Tibial artery (tissue), 4 donors: ENCODE results near the gene IL17RC.

ENCODE experiments used
- DNase-seq, 2 donors: peaks; one replicate each; pipeline ENCODE4 v3.0.0-alpha.2; 2019
- H3K27ac ChIP-seq, 2 donors: fragments of 200-600 bp; sonication (generic) in 1 of 2; 1 replicate in 1 of 2; 2 replicates in 1 of 2; pipeline ENCODE4 v1.5.1; 2018 to 2019; ENCODE audit warnings: mild to moderate bottlenecking in 1 of 2
- H3K27me3 ChIP-seq, 2 donors: fragments of 200-600 bp; sonication (generic) in 1 of 2; one replicate each; pipeline versions ENCODE4 v1.5.1 to v1.6.0; 2016 to 2019
- H3K36me3 ChIP-seq, 3 donors: fragments of 200-600 bp; sonication (generic) in 2 of 3; one replicate each; pipeline ENCODE4 v1.5.1; 2016 to 2019; ENCODE audit warnings: mild to moderate bottlenecking in 2 of 3
- H3K4me1 ChIP-seq, 4 donors: fragments of 200-600 bp; sonication (generic) in 2 of 4; 1 replicate in 3 of 4; 2 replicates in 1 of 4; pipeline ENCODE4 v1.5.1; 2016 to 2019
- H3K4me3 ChIP-seq, 2 donors: fragments of 200-600 bp; sonication (generic) in 1 of 2; 1 replicate in 1 of 2; 2 replicates in 1 of 2; pipeline ENCODE4 v1.5.1; 2018 to 2019; ENCODE audit warnings: mild to moderate bottlenecking in 2 of 2
- H3K9me3 ChIP-seq, 3 donors: fragments of 200-600 bp; sonication (generic) in 1 of 3; one replicate each; pipeline ENCODE4 v1.5.1; 2016 to 2019
- intact Hi-C: fragments of 100-400 bp; cut with DNase I; formaldehyde crosslinking; loops from one replicate; pipeline ENCODE4 v1.15.0; 2023; ENCODE audit warnings: low total_unique reads
- TF ChIP-seq, protein P1 (sequence below), 2 experiments: fragments of 200-600 bp in 1 of 2; fragments of 450-650 bp in 1 of 2; IDR thresholded peaks; one replicate each; pipeline ENCODE4 v1.5.1; 2017 to 2019; ENCODE audit warnings: antibody characterized with exemption in 2 of 2, mild to moderate bottlenecking in 1 of 2, moderate library complexity in 1 of 2

The IL17RC gene

DNA sequence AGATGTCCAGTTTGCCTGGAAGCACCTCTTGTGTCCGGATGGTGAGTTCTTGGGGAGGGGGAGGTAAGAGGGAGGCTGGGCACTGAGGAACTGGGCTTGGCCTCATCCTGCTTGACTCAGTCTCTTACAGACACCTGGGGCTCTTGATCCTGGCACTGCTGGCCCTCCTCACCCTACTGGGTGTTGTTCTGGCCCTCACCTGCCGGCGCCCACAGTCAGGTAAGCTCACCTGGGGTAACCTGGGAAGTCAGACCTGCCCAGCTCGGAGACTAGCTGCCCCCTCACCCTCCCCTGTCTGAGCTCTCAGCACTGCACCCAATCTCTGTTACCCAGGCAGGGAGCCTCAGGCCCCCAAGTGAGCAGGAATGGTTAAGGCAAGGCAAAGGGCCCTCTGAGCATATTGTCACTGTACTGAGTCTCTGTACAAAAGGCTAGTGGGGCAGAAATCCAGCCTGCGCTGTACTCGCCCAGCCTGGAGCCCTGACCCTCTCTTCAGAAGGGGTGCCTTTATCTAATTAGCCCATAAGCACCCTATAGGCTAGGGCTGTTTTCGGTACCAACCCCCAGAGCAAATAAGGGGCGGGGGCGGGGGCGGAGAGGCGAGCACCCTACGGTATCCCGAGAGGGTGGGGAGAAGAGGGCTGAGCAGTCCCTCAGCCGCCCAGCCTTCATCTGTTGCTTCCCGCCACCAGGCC is 2.2 kb upstream of the IL17RC start:
- Histone ChIP-seq H3K4me3 (peak overlapping the region; percentile 55 to 73), H3K27me3 (no peaks in the 10 kb centered on the region), H3K9me3 (no peaks in the 10 kb centered on the region), H3K27ac (peak overlapping the region; percentile 92 to 95), H3K36me3 (peaks cover 0 to 29% (median 5%) of the 10 kb centered on the region in 3 donors), H3K4me1 (peaks cover 5 to 61% (median 40%) of the 10 kb centered on the region in 4 donors)
- no peak for DNase-seq
- intact Hi-C loops: loop anchor here (2.0 to 5.0 kb wide), 4 partner anchors 24 to 72 kb away; partner anchors contain the start of genes JAGN1 and RPUSD3
- TF ChIP-seq, protein P1, sequence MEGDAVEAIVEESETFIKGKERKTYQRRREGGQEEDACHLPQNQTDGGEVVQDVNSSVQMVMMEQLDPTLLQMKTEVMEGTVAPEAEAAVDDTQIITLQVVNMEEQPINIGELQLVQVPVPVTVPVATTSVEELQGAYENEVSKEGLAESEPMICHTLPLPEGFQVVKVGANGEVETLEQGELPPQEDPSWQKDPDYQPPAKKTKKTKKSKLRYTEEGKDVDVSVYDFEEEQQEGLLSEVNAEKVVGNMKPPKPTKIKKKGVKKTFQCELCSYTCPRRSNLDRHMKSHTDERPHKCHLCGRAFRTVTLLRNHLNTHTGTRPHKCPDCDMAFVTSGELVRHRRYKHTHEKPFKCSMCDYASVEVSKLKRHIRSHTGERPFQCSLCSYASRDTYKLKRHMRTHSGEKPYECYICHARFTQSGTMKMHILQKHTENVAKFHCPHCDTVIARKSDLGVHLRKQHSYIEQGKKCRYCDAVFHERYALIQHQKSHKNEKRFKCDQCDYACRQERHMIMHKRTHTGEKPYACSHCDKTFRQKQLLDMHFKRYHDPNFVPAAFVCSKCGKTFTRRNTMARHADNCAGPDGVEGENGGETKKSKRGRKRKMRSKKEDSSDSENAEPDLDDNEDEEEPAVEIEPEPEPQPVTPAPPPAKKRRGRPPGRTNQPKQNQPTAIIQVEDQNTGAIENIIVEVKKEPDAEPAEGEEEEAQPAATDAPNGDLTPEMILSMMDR (IDR thresholded peaks at IDR 0.05): no peak

DNA sequence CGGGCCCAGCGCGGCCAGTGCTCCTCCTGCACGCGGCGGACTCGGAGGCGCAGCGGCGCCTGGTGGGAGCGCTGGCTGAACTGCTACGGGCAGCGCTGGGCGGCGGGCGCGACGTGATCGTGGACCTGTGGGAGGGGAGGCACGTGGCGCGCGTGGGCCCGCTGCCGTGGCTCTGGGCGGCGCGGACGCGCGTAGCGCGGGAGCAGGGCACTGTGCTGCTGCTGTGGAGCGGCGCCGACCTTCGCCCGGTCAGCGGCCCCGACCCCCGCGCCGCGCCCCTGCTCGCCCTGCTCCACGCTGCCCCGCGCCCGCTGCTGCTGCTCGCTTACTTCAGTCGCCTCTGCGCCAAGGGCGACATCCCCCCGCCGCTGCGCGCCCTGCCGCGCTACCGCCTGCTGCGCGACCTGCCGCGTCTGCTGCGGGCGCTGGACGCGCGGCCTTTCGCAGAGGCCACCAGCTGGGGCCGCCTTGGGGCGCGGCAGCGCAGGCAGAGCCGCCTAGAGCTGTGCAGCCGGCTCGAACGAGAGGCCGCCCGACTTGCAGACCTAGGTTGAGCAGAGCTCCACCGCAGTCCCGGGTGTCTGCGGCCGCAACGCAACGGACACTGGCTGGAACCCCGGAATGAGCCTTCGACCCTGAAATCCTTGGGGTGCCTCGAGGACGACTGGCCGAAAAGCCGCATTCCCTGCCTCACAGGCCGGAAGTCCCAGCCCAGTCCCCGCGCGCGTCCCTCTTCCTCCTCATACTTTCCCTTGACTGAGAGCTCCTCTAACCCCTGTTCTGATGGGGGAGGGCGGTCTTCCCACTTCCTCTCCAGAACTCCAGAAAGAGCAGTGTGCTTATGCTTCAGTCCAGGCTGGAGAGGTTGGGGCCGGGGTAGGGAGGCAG is 1.4 kb upstream of the IL17RC start:
- DNase-seq: peak; percentile 81 to 89
- peaks cover 5 to 61% (median 40%) of the 10 kb centered on the region in 4 donors for H3K4me1 ChIP-seq
- intact Hi-C loops: loop anchor here (2.0 to 5.0 kb wide), 3 partner anchors 25 to 73 kb away; partner anchors contain the start of genes JAGN1 and RPUSD3

GRCh38 chr3:9916346-9916733 is 558 bp upstream of the IL17RC start:
- H3K27me3 ChIP-seq: no peaks in the 10 kb centered on the region
- peak overlapping the region; percentile 92 to 95 for H3K27ac ChIP-seq
- peak overlapping the region; percentile 55 to 73 for H3K4me3 ChIP-seq
- TF ChIP-seq, protein P1 (IDR thresholded peaks at IDR 0.05): no peak
- intact Hi-C loops: loop anchor here (5.0 kb wide), 2 partner anchors 54 to 74 kb away; partner anchors contain the start of gene RPUSD3
- peaks cover 5 to 61% (median 40%) of the 10 kb centered on the region in 4 donors for H3K4me1 ChIP-seq
- peaks cover 0 to 30% (median 13%) of the 10 kb centered on the region in 3 donors for H3K36me3 ChIP-seq
- H3K9me3 ChIP-seq: no peaks in the 10 kb centered on the region
- DNase-seq: no peak

More for the DNA sequence above, 1.4 kb upstream of the IL17RC start:
- Histone ChIP-seq H3K27me3 (no peaks in the 10 kb centered on the region), H3K27ac (peak overlapping the region; percentile 92 to 95), H3K36me3 (peaks cover 0 to 30% (median 9%) of the 10 kb centered on the region in 3 donors), H3K9me3 (no peaks in the 10 kb centered on the region), H3K4me3 (peak overlapping the region; percentile 55 to 73)
- TF ChIP-seq, protein P1 (IDR thresholded peaks at IDR 0.05): peak in 1 of 2 experiments; percentile 51

GRCh38 chr3:9917820-9918219 is 922 bp downstream of the IL17RC start:
- Histone ChIP-seq H3K4me3 (peak overlapping the region; percentile 55 to 73), H3K9me3 (no peaks in the 10 kb centered on the region), H3K36me3 (peaks cover 0 to 24% (median 13%) of the 10 kb centered on the region in 3 donors), H3K27me3 (no peaks in the 10 kb centered on the region), H3K27ac (peak overlapping the region; percentile 92 to 95), H3K4me1 (peaks cover 5 to 57% (median 40%) of the 10 kb centered on the region in 4 donors)
- DNase-seq: no peak
- intact Hi-C loops: loop anchor here (5.0 kb wide), 2 partner anchors 56 to 76 kb away; partner anchors contain the start of gene RPUSD3
- TF ChIP-seq, protein P1 (IDR thresholded peaks at IDR 0.05): no peak

GRCh38 chr3:9918261-9919038 is 1.6 kb downstream of the IL17RC start:
- H3K4me3 ChIP-seq: no peak overlapping the region
- peaks cover 0 to 30% (median 14%) of the 10 kb centered on the region in 3 donors for H3K36me3 ChIP-seq
- H3K27me3 ChIP-seq: no peaks in the 10 kb centered on the region
- H3K27ac ChIP-seq: peak overlapping the region; percentile 92 to 95
- intact Hi-C loops: loop anchor here (5.0 kb wide), 2 partner anchors 56 to 76 kb away; partner anchors contain the start of gene RPUSD3
- no peak for DNase-seq
- TF ChIP-seq, protein P1 (IDR thresholded peaks at IDR 0.05): no peak
- H3K9me3 ChIP-seq: no peaks in the 10 kb centered on the region
- peaks cover 5 to 51% (median 40%) of the 10 kb centered on the region in 4 donors for H3K4me1 ChIP-seq
